ENCODE data around the gene TMOD1. TPM values are rescaled to one million over a fixed set of nuclear protein-coding genes. Genes with fewer than 3 reads are reported as not detected.

TMOD1 gene
- total RNA-seq, 3 donors from 2014 or later, result 0.71 to 1.2 (median 0.96) TPM

DNA sequence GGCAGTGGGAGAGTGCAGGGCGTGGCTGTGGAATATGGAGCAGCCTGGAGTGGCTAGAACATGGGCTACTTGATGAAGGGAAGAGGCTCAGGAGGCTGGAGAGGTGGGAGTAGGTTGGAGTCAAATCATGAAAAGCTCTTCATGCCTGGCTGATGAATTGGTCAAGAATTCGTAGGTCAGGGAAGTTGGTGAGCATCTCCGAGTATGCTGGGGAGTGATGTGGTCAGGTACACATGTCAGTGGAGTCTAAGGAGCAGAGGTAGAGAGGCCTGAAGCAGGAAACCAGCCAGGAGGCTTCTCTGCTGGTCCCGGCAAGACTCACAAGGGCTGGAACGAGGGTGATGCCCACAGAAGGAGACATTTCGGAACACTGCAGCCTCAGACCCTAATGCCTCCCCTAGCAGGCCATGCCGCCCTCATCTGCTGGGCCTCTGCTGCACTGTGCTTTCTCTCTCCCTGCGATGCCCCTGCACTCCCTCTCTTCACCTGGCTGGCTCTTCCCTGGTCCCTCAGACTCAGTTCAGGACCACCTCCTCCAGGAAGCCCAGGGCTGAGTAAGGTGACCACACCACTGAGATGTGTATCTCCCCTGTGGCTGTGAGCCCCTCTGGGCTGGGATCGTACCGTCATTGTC, 33.6 kb downstream of the TMOD1 start:
- Mint-ChIP-seq H3K4me1 (ENCODE audit: low read depth) (no peaks in the 10 kb centered on the region), H3K36me3 (ENCODE audit: insufficient read depth) (no peaks in the 10 kb centered on the region), H3K9me3 (no peaks in the 10 kb centered on the region), H3K4me3 (no peak overlapping the region), H3K27me3 (ENCODE audit: low read depth) (peaks cover 11% of the 10 kb centered on the region)
- DNase-seq (no peak), ATAC-seq (no peak)

- ATAC-seq (no peak), DNase-seq (no peak)
- Mint-ChIP-seq H3K36me3 (ENCODE audit: insufficient read depth) (no peaks in the 10 kb centered on the region), H3K9me3 (no peaks in the 10 kb centered on the region), H3K4me3 (no peak overlapping the region), H3K27me3 (ENCODE audit: low read depth) (peaks cover 11% of the 10 kb centered on the region), H3K4me1 (ENCODE audit: low read depth) (no peaks in the 10 kb centered on the region)
Observed at GRCh38 chr9:97535771-97536170, 34.3 kb downstream of the TMOD1 start.

- no peak for DNase-seq
- Mint-ChIP-seq H3K36me3 (ENCODE audit: insufficient read depth) (no peaks in the 10 kb centered on the region), H3K4me1 (ENCODE audit: low read depth) (no peaks in the 10 kb centered on the region), H3K9me3 (no peaks in the 10 kb centered on the region), H3K27me3 (ENCODE audit: low read depth) (peaks cover 11% of the 10 kb centered on the region), H3K4me3 (no peak overlapping the region)
- no peak for ATAC-seq
Observed at GRCh38 chr9:97536480-97536879, 35.0 kb downstream of the TMOD1 start.

- ATAC-seq, result no peak
- H3K4me3 Mint-ChIP-seq, result no peak overlapping the region
- peaks cover 5% of the 10 kb centered on the region for H3K27me3 Mint-ChIP-seq (ENCODE audit: low read depth)
- no peaks in the 10 kb centered on the region for H3K36me3 Mint-ChIP-seq (ENCODE audit: insufficient read depth)
- no peak for DNase-seq
- H3K4me1 Mint-ChIP-seq (ENCODE audit: low read depth), result no peaks in the 10 kb centered on the region
- H3K9me3 Mint-ChIP-seq, result no peaks in the 10 kb centered on the region
Observed at GRCh38 chr9:97543561-97543960, 42.1 kb downstream of the TMOD1 start.

- DNase-seq (no peak), ATAC-seq (no peak)
- H3K27me3 Mint-ChIP-seq (ENCODE audit: low read depth), result peaks cover 5% of the 10 kb centered on the region
- no peaks in the 10 kb centered on the region for H3K36me3 Mint-ChIP-seq (ENCODE audit: insufficient read depth)
- no peak overlapping the region for H3K4me3 Mint-ChIP-seq
- H3K9me3 Mint-ChIP-seq, result no peaks in the 10 kb centered on the region
- H3K4me1 Mint-ChIP-seq (ENCODE audit: low read depth), result no peaks in the 10 kb centered on the region
Observed at GRCh38 chr9:97545486-97545885, 44.0 kb downstream of the TMOD1 start.

- no peak for DNase-seq
- H3K4me1 Mint-ChIP-seq (ENCODE audit: low read depth), result no peaks in the 10 kb centered on the region
Observed at GRCh38 chr9:97547098-97547829, 45.8 kb downstream of the TMOD1 start.

GRCh38 chr9:97548379-97548778, 46.9 kb downstream of the TMOD1 start:
- H3K9me3 Mint-ChIP-seq, result no peaks in the 10 kb centered on the region
- H3K27me3 Mint-ChIP-seq (ENCODE audit: low read depth), result peaks cover 11% of the 10 kb centered on the region
- H3K4me3 Mint-ChIP-seq, result no peak overlapping the region
- ATAC-seq (no peak), DNase-seq (no peak)
- H3K4me1 Mint-ChIP-seq (ENCODE audit: low read depth), result no peaks in the 10 kb centered on the region
- H3K36me3 Mint-ChIP-seq (ENCODE audit: insufficient read depth), result no peaks in the 10 kb centered on the region

More at GRCh38 chr9:97547098-97547829, 45.8 kb downstream of the TMOD1 start:
- no peak for ATAC-seq
- H3K9me3 Mint-ChIP-seq, result no peaks in the 10 kb centered on the region
- H3K27me3 Mint-ChIP-seq (ENCODE audit: low read depth), result peaks cover 5% of the 10 kb centered on the region
- no peaks in the 10 kb centered on the region for H3K36me3 Mint-ChIP-seq (ENCODE audit: insufficient read depth)
- no peak overlapping the region for H3K4me3 Mint-ChIP-seq

DNA sequence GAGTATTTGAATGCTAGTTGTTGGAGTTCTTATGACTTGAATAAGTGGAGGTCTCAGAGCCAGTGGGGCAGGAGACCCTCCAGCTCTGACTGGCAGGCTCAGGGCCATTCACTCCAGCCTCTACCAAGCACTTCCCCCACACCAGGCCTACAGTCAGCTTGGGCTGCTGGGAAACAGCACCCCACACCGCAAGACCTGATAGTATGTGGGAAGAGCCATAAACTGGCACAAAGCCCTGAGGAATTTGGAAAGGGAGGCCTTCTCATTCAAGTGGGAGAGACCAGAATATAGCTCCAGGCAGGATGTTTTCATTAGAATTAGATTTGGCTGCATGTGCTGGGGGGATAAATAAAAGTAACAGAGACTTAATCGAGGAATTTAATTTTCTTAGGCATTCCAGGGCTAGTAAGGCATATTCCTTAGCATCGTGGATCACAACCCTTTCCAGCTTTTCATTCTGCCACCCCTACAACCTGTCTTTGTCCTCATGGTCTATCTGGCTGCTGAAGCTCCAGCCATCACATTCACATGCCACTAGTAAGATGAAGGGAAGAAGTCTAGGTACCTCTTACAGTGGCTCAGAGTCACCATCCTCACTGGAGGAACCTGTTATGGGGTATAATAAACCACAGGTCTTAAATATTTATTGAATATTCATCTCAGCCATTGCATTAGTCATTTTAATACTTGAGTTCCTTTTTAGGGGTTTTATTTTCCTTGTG, 47.5 kb downstream of the TMOD1 start:
- no peaks in the 10 kb centered on the region for H3K4me1 Mint-ChIP-seq (ENCODE audit: low read depth)
- peaks cover 11% of the 10 kb centered on the region for H3K27me3 Mint-ChIP-seq (ENCODE audit: low read depth)
- DNase-seq (no peak), ATAC-seq (no peak)
- H3K36me3 Mint-ChIP-seq (ENCODE audit: insufficient read depth), result no peaks in the 10 kb centered on the region
- no peak overlapping the region for H3K4me3 Mint-ChIP-seq
- no peaks in the 10 kb centered on the region for H3K9me3 Mint-ChIP-seq

DNA sequence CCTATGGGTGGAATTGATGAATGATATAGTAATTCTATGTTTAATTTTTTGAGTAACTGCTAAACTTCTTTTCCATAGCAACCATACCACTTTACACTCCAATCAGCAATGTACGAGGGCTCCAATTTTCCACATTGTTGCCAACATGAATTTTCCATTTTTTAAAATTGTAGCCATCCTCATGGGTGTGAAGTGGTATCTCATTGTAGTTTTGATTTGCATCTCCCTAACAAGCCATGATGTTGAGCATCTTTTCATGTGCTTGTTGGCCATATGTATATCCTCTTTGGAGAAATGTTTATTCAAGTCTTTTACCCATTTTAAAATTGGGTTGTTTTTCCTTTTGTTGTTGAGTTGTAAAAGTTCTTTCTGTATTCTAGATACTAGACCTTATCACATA, 48.9 kb downstream of the TMOD1 start:
- Mint-ChIP-seq H3K27me3 (ENCODE audit: low read depth) (peaks cover 19% of the 10 kb centered on the region), H3K9me3 (no peaks in the 10 kb centered on the region), H3K4me1 (ENCODE audit: low read depth) (no peaks in the 10 kb centered on the region), H3K36me3 (ENCODE audit: insufficient read depth) (no peaks in the 10 kb centered on the region), H3K4me3 (no peak overlapping the region)
- ATAC-seq (no peak), DNase-seq (no peak)

GRCh38 chr9:97551308-97551707, 49.8 kb downstream of the TMOD1 start:
- ATAC-seq, result no peak
- H3K36me3 Mint-ChIP-seq (ENCODE audit: insufficient read depth), result no peaks in the 10 kb centered on the region
- H3K27me3 Mint-ChIP-seq (ENCODE audit: low read depth), result peaks cover 24% of the 10 kb centered on the region
- no peaks in the 10 kb centered on the region for H3K9me3 Mint-ChIP-seq
- no peak for DNase-seq
- no peak overlapping the region for H3K4me3 Mint-ChIP-seq
- no peaks in the 10 kb centered on the region for H3K4me1 Mint-ChIP-seq (ENCODE audit: low read depth)

DNA sequence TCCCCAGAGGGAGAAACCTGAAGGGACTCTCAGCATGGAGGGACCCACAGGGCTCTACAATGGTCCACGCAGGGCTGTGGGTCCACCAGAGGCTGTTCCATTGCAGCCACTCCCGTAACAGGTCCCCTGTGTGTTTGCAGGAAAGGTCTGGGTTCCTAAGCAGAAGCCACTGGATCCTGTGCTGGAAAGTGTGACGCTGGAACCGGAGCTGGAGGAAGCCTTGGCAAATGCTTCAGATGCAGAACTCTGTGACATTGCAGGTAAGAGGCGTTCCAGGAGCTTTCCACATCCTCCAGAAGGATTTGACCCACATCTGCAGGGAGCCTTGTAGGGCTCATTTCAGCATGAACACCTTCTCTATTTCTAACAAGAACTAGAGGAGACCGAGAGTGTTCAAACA, 51.7 kb downstream of the TMOD1 start:
- ATAC-seq, result no peak
- DNase-seq, result no peak
- H3K27me3 Mint-ChIP-seq (ENCODE audit: low read depth), result peaks cover 31% of the 10 kb centered on the region
- no peak overlapping the region for H3K4me3 Mint-ChIP-seq
- no peaks in the 10 kb centered on the region for H3K36me3 Mint-ChIP-seq (ENCODE audit: insufficient read depth)
- no peaks in the 10 kb centered on the region for H3K9me3 Mint-ChIP-seq
- H3K4me1 Mint-ChIP-seq (ENCODE audit: low read depth), result no peaks in the 10 kb centered on the region

GRCh38 chr9:97553841-97554240, 52.4 kb downstream of the TMOD1 start:
- ATAC-seq (no peak), DNase-seq (no peak)
- H3K4me1 Mint-ChIP-seq (ENCODE audit: low read depth), result peaks cover 2% of the 10 kb centered on the region
- H3K27me3 Mint-ChIP-seq (ENCODE audit: low read depth), result peaks cover 32% of the 10 kb centered on the region
- H3K4me3 Mint-ChIP-seq, result no peak overlapping the region
- no peaks in the 10 kb centered on the region for H3K36me3 Mint-ChIP-seq (ENCODE audit: insufficient read depth)
- H3K9me3 Mint-ChIP-seq, result no peaks in the 10 kb centered on the region

DNA sequence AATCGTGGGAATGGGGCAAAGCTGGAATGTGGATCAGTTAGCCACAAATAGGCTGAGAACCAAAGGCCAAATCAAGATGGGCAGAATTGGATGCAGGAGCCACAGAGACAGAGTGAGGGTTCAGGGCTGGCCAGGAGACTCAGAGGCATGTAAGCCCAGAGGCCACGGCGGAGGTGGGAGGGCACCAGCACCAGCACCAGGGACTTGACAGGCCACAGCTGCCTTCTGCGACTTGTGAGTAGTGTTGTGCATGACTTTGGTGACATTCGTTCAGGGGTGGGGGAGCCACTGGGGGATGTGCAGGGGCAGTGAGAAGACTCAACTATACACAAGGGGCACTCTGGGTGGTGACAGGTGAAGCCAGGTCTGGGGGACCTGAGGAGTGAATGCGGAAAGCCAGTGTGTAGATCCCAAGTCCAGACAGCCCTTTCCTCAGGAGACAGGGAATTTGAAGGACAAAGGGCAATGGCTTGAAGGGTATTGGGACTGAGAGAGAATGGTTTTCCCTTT, 53.2 kb downstream of the TMOD1 start:
- no peak overlapping the region for H3K4me3 Mint-ChIP-seq

DNA sequence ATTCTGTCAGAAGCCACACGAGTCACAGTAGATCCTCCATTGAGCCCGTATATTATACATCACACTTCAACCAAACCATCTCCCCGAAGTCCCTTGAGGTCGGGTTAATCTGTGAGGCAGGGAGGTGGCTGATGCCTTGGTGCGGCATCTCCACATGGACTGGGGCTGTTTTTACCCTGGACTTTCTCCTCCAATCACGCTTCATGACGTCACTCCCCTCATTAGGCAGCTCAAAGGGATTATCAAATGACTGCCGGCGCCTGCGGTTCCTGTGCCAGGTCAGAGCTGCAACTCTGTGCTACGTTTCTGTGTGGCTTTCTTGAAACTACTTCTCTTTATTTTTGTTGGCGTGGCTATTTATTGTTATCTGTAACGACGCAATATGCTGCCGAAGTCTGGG, 53.7 kb downstream of the TMOD1 start:
- peaks cover 9% of the 10 kb centered on the region for H3K4me1 Mint-ChIP-seq (ENCODE audit: low read depth)
- no peaks in the 10 kb centered on the region for H3K9me3 Mint-ChIP-seq
- DNase-seq (no peak), ATAC-seq (no peak)
- peaks cover 41% of the 10 kb centered on the region for H3K27me3 Mint-ChIP-seq (ENCODE audit: low read depth)
- H3K36me3 Mint-ChIP-seq (ENCODE audit: insufficient read depth), result no peaks in the 10 kb centered on the region
- no peak overlapping the region for H3K4me3 Mint-ChIP-seq

More for the DNA sequence above, 53.2 kb downstream of the TMOD1 start:
- H3K4me1 Mint-ChIP-seq (ENCODE audit: low read depth), result peaks cover 6% of the 10 kb centered on the region
- H3K36me3 Mint-ChIP-seq (ENCODE audit: insufficient read depth), result no peaks in the 10 kb centered on the region
- no peak for DNase-seq
- no peak for ATAC-seq
- H3K9me3 Mint-ChIP-seq, result no peaks in the 10 kb centered on the region
- H3K27me3 Mint-ChIP-seq (ENCODE audit: low read depth), result peaks cover 36% of the 10 kb centered on the region

Data from activated T-cell treated with anti-CD3 and anti-CD28 coated beads, Interleukin-2, amount 50 U/mL, for 4 hours (primary cell).